ENCODE data around the gene CLHC1.

Gene CLHC1

GRCh38 chr2:55164534-55165480 is 67.3 kb downstream of the CLHC1 start:
- no peak overlapping the region for H3K4me3 ChIP-seq (ENCODE audit: low read length)
- no peaks in the 10 kb centered on the region for H3K36me3 ChIP-seq (ENCODE audit: control insufficient read depth, low read depth, low read length)
- H3K9ac ChIP-seq (ENCODE audit: low read length): no peak overlapping the region
- H3K27me3 ChIP-seq (ENCODE audit: control insufficient read depth, insufficient read depth, low read length): no peaks in the 10 kb centered on the region
- no peaks in the 10 kb centered on the region for H3K9me3 ChIP-seq (ENCODE audit: control insufficient read depth, low read depth, low read length)
- H3K27ac ChIP-seq (ENCODE audit: low read length): no peak overlapping the region
- peaks cover 15% of the 10 kb centered on the region for H3K4me1 ChIP-seq (ENCODE audit: control insufficient read depth, low read depth, low read length)

GRCh38 chr2:55163941-55164390 is 68.1 kb downstream of the CLHC1 start:
- Histone ChIP-seq H3K27me3 (ENCODE audit: control insufficient read depth, insufficient read depth, low read length) (no peaks in the 10 kb centered on the region), H3K27ac (ENCODE audit: low read length) (no peak overlapping the region), H3K4me3 (ENCODE audit: low read length) (no peak overlapping the region), H3K36me3 (ENCODE audit: control insufficient read depth, low read depth, low read length) (no peaks in the 10 kb centered on the region), H3K9me3 (ENCODE audit: control insufficient read depth, low read depth, low read length) (no peaks in the 10 kb centered on the region), H3K9ac (ENCODE audit: low read length) (no peak overlapping the region), H3K4me1 (ENCODE audit: control insufficient read depth, low read depth, low read length) (peaks cover 15% of the 10 kb centered on the region)

GRCh38 chr2:55163274-55163721 is 68.8 kb downstream of the CLHC1 start:
- Histone ChIP-seq H3K9ac (ENCODE audit: low read length) (no peak overlapping the region), H3K9me3 (ENCODE audit: control insufficient read depth, low read depth, low read length) (no peaks in the 10 kb centered on the region), H3K27me3 (ENCODE audit: control insufficient read depth, insufficient read depth, low read length) (no peaks in the 10 kb centered on the region), H3K4me3 (ENCODE audit: low read length) (no peak overlapping the region), H3K27ac (ENCODE audit: low read length) (no peak overlapping the region), H3K4me1 (ENCODE audit: control insufficient read depth, low read depth, low read length) (peaks cover 14% of the 10 kb centered on the region), H3K36me3 (ENCODE audit: control insufficient read depth, low read depth, low read length) (no peaks in the 10 kb centered on the region)

GRCh38 chr2:55162284-55163006 is 69.6 kb downstream of the CLHC1 start:
- Histone ChIP-seq H3K9ac (ENCODE audit: low read length) (no peak overlapping the region), H3K27me3 (ENCODE audit: control insufficient read depth, insufficient read depth, low read length) (no peaks in the 10 kb centered on the region), H3K4me1 (ENCODE audit: control insufficient read depth, low read depth, low read length) (peaks cover 12% of the 10 kb centered on the region), H3K4me3 (ENCODE audit: low read length) (no peak overlapping the region), H3K27ac (ENCODE audit: low read length) (no peak overlapping the region), H3K9me3 (ENCODE audit: control insufficient read depth, low read depth, low read length) (no peaks in the 10 kb centered on the region), H3K36me3 (ENCODE audit: control insufficient read depth, low read depth, low read length) (no peaks in the 10 kb centered on the region)

- no peak overlapping the region for H3K9ac ChIP-seq (ENCODE audit: low read length)
- H3K27me3 ChIP-seq (ENCODE audit: control insufficient read depth, insufficient read depth, low read length): no peaks in the 10 kb centered on the region
- no peaks in the 10 kb centered on the region for H3K9me3 ChIP-seq (ENCODE audit: control insufficient read depth, low read depth, low read length)
- H3K4me3 ChIP-seq (ENCODE audit: low read length): no peak overlapping the region
- H3K4me1 ChIP-seq (ENCODE audit: control insufficient read depth, low read depth, low read length): peaks cover 16% of the 10 kb centered on the region
- H3K36me3 ChIP-seq (ENCODE audit: control insufficient read depth, low read depth, low read length): no peaks in the 10 kb centered on the region
- no peak overlapping the region for H3K27ac ChIP-seq (ENCODE audit: low read length)
These were observed 70.5 kb downstream of the CLHC1 start for GRCh38 chr2:55161295-55162210.

GRCh38 chr2:55160422-55160821 is 71.7 kb downstream of the CLHC1 start:
- no peak overlapping the region for H3K9ac ChIP-seq (ENCODE audit: low read length)
- H3K27ac ChIP-seq (ENCODE audit: low read length): no peak overlapping the region
- no peaks in the 10 kb centered on the region for H3K27me3 ChIP-seq (ENCODE audit: control insufficient read depth, insufficient read depth, low read length)
- H3K9me3 ChIP-seq (ENCODE audit: control insufficient read depth, low read depth, low read length): no peaks in the 10 kb centered on the region
- H3K4me3 ChIP-seq (ENCODE audit: low read length): no peak overlapping the region
- H3K36me3 ChIP-seq (ENCODE audit: control insufficient read depth, low read depth, low read length): no peaks in the 10 kb centered on the region
- H3K4me1 ChIP-seq (ENCODE audit: control insufficient read depth, low read depth, low read length): peaks cover 23% of the 10 kb centered on the region

GRCh38 chr2:55159752-55160151 is 72.3 kb downstream of the CLHC1 start:
- Histone ChIP-seq H3K9me3 (ENCODE audit: control insufficient read depth, low read depth, low read length) (no peaks in the 10 kb centered on the region), H3K4me3 (ENCODE audit: low read length) (no peak overlapping the region), H3K27ac (ENCODE audit: low read length) (no peak overlapping the region), H3K36me3 (ENCODE audit: control insufficient read depth, low read depth, low read length) (no peaks in the 10 kb centered on the region), H3K4me1 (ENCODE audit: control insufficient read depth, low read depth, low read length) (peaks cover 23% of the 10 kb centered on the region), H3K27me3 (ENCODE audit: control insufficient read depth, insufficient read depth, low read length) (no peaks in the 10 kb centered on the region), H3K9ac (ENCODE audit: low read length) (no peak overlapping the region)

GRCh38 chr2:55159037-55159651 is 72.9 kb downstream of the CLHC1 start:
- no peak overlapping the region for H3K27ac ChIP-seq (ENCODE audit: low read length)
- H3K9me3 ChIP-seq (ENCODE audit: control insufficient read depth, low read depth, low read length): no peaks in the 10 kb centered on the region
- no peak overlapping the region for H3K9ac ChIP-seq (ENCODE audit: low read length)
- peaks cover 23% of the 10 kb centered on the region for H3K4me1 ChIP-seq (ENCODE audit: control insufficient read depth, low read depth, low read length)
- no peak overlapping the region for H3K4me3 ChIP-seq (ENCODE audit: low read length)
- no peaks in the 10 kb centered on the region for H3K27me3 ChIP-seq (ENCODE audit: control insufficient read depth, insufficient read depth, low read length)
- H3K36me3 ChIP-seq (ENCODE audit: control insufficient read depth, low read depth, low read length): no peaks in the 10 kb centered on the region

GRCh38 chr2:55158111-55158814 is 73.8 kb downstream of the CLHC1 start:
- Histone ChIP-seq H3K4me1 (ENCODE audit: control insufficient read depth, low read depth, low read length) (peaks cover 18% of the 10 kb centered on the region), H3K27ac (ENCODE audit: low read length) (no peak overlapping the region), H3K4me3 (ENCODE audit: low read length) (no peak overlapping the region), H3K36me3 (ENCODE audit: control insufficient read depth, low read depth, low read length) (no peaks in the 10 kb centered on the region), H3K9me3 (ENCODE audit: control insufficient read depth, low read depth, low read length) (no peaks in the 10 kb centered on the region), H3K9ac (ENCODE audit: low read length) (no peak overlapping the region), H3K27me3 (ENCODE audit: control insufficient read depth, insufficient read depth, low read length) (no peaks in the 10 kb centered on the region)

- Histone ChIP-seq H3K9me3 (ENCODE audit: control insufficient read depth, low read depth, low read length) (no peaks in the 10 kb centered on the region), H3K27ac (ENCODE audit: low read length) (no peak overlapping the region), H3K4me1 (ENCODE audit: control insufficient read depth, low read depth, low read length) (peaks cover 18% of the 10 kb centered on the region), H3K36me3 (ENCODE audit: control insufficient read depth, low read depth, low read length) (no peaks in the 10 kb centered on the region), H3K27me3 (ENCODE audit: control insufficient read depth, insufficient read depth, low read length) (no peaks in the 10 kb centered on the region), H3K4me3 (ENCODE audit: low read length) (no peak overlapping the region), H3K9ac (ENCODE audit: low read length) (no peak overlapping the region)
These were observed 74.6 kb downstream of the CLHC1 start for GRCh38 chr2:55157474-55157884.
